Testis (tissue), 3 donors: ENCODE results near the gene MAPKBP1. TPM values are rescaled to one million over a fixed set of nuclear protein-coding genes. Genes with fewer than 3 reads are reported as not detected.

Experiments
- DNase-seq: peaks from one replicate; pipeline ENCODE4 v3.0.0-alpha.2; 2019
- H3K27ac ChIP-seq, 2 donors: fragments of 200-600 bp; sonication (generic); one replicate each; pipeline ENCODE4 v1.5.1; 2019
- H3K27me3 ChIP-seq: fragments of 200-600 bp; sonication (generic); one replicate; pipeline ENCODE4 v1.5.1; 2019
- H3K36me3 ChIP-seq: fragments of 200-600 bp; sonication (generic); one replicate; pipeline ENCODE4 v1.5.1; 2017; ENCODE audit warnings: low read depth; ENCODE audit errors: missing control alignments
- H3K4me1 ChIP-seq: fragments of 200-600 bp; sonication (generic); one replicate; pipeline ENCODE4 v1.5.1; 2019
- H3K4me3 ChIP-seq, 2 donors: fragments of 200-600 bp; sonication (generic); one replicate each; pipeline ENCODE4 v1.5.1; 2017 to 2019
- H3K9me3 ChIP-seq: fragments of 200-600 bp; sonication (generic); one replicate; pipeline ENCODE4 v1.5.1; 2017
- CTCF ChIP-seq, 3 experiments: fragments of 450-650 bp in 2 of 3; fragments of 200-600 bp in 1 of 3; sonication (generic) in 1 of 3; IDR thresholded peaks; one replicate each; pipeline ENCODE4 v1.5.1; 2016 to 2019; ENCODE audit warnings: antibody characterized with exemption in 3 of 3, mild to moderate bottlenecking in 2 of 3, moderate library complexity in 1 of 3
- POLR2A ChIP-seq: fragments of 450-650 bp; IDR thresholded peaks from one replicate; pipeline ENCODE4 v1.6.1; 2017; ENCODE audit warnings: antibody characterized with exemption, mild to moderate bottlenecking, moderate library complexity
- WGBS, 2 donors: methylation state at CpG; one replicate each; pipeline ENCODE4 v1.1.5; 2018; 5-methylcytosine and 5-hydroxymethylcytosine counted together
- intact Hi-C: fragments of 100-400 bp; cut with DNase I; formaldehyde crosslinking; loops from one replicate; pipeline ENCODE4 v1.15.1; 2023; ENCODE audit warnings: low total_unique reads
- polyA plus RNA-seq: library from polyadenylated mRNA; stranded (reverse); fragments of 350-450 nt; fragmentation: Illumina TruSeq; extraction: RNeasy Lipid Tissue Mini Kit (QIAGEN cat#74804); gene quantifications from one replicate; pipeline ENCODE4 v1.2.3, GENCODE V29; 2014; ENCODE audit warnings: low read depth, low replicate concordance; ENCODE audit not compliant: insufficient read depth
- total RNA-seq, 2 donors: library from RNA; depleted of rRNA; stranded (reverse); fragments of >200 nt; gene quantifications; one replicate each; pipeline ENCODE4 v1.2.3, GENCODE V29; 2016

The MAPKBP1 gene
- total and polyA plus RNA-seq, 3 donors from 2014 or later = 76.2 to 159 (median 156) TPM

GRCh38 chr15:41783296-41783695, 9.0 kb downstream of the MAPKBP1 start:
- peaks cover 64% of the 10 kb centered on the region for H3K4me1 ChIP-seq
- peak overlapping the region in 1 of 2 donors; percentile 65 for H3K27ac ChIP-seq
- H3K36me3 ChIP-seq = no peaks in the 10 kb centered on the region
- no peaks in the 10 kb centered on the region for H3K27me3 ChIP-seq
- TF ChIP-seq POLR2A = no peak
- no peak for TF ChIP-seq CTCF (IDR thresholded peaks at IDR 0.05)
- no peak overlapping the region for H3K4me3 ChIP-seq
- no peak for DNase-seq
- intact Hi-C loops = no loop called here
- WGBS, 2 donors = 64 to 65% methylated on average over 1 of the region's 1 CpG
- no peaks in the 10 kb centered on the region for H3K9me3 ChIP-seq

- no peak for DNase-seq
- Histone ChIP-seq H3K4me1 (peaks cover 68% of the 10 kb centered on the region), H3K36me3 (no peaks in the 10 kb centered on the region), H3K27me3 (no peaks in the 10 kb centered on the region), H3K4me3 (no peak overlapping the region), H3K27ac (peak overlapping the region in 1 of 2 donors; percentile 1), H3K9me3 (no peaks in the 10 kb centered on the region)
- intact Hi-C loops = no loop called here
- WGBS, 2 donors = 64 to 70% methylated on average over 3 of the region's 3 CpGs
- no peak for TF ChIP-seq POLR2A
- TF ChIP-seq CTCF (IDR thresholded peaks at IDR 0.05) = no peak
Measured at GRCh38 chr15:41788262-41788661, 14.0 kb downstream of the MAPKBP1 start.

- H3K27ac ChIP-seq = peak overlapping the region; percentile 1 to 9
- WGBS, 2 donors = 51% methylated on average over 4 of the region's 4 CpGs
- H3K4me1 ChIP-seq = peaks cover 60% of the 10 kb centered on the region
- H3K27me3 ChIP-seq = no peaks in the 10 kb centered on the region
- H3K36me3 ChIP-seq = no peaks in the 10 kb centered on the region
- intact Hi-C loops = no loop called here
- TF ChIP-seq CTCF (IDR thresholded peaks at IDR 0.05) (no peak), POLR2A (no peak)
- no peaks in the 10 kb centered on the region for H3K9me3 ChIP-seq
- no peak overlapping the region for H3K4me3 ChIP-seq
- peak; percentile 34 for DNase-seq
Measured at GRCh38 chr15:41789236-41789635, 15.0 kb downstream of the MAPKBP1 start.

GRCh38 chr15:41789662-41790061, 15.4 kb downstream of the MAPKBP1 start:
- intact Hi-C loops = no loop called here
- TF ChIP-seq CTCF (IDR thresholded peaks at IDR 0.05) (no peak), POLR2A (no peak)
- peak overlapping the region in 1 of 2 donors; percentile 9 for H3K27ac ChIP-seq

GRCh38 chr15:41790169-41790568, 15.9 kb downstream of the MAPKBP1 start:
- H3K27ac ChIP-seq = peak overlapping the region; percentile 9
- no peak overlapping the region for H3K4me3 ChIP-seq
- intact Hi-C loops = no loop called here
- peaks cover 59% of the 10 kb centered on the region for H3K4me1 ChIP-seq
- 48 to 59% methylated on average over 3 of the region's 3 CpGs for WGBS, 2 donors
- H3K36me3 ChIP-seq = no peaks in the 10 kb centered on the region
- H3K27me3 ChIP-seq = no peaks in the 10 kb centered on the region
- no peak for DNase-seq
- no peaks in the 10 kb centered on the region for H3K9me3 ChIP-seq
- TF ChIP-seq POLR2A (no peak), CTCF (IDR thresholded peaks at IDR 0.05) (no peak)

More at GRCh38 chr15:41789662-41790061, 15.4 kb downstream of the MAPKBP1 start:
- DNase-seq = no peak
- H3K27me3 ChIP-seq = no peaks in the 10 kb centered on the region
- no peaks in the 10 kb centered on the region for H3K36me3 ChIP-seq
- H3K4me3 ChIP-seq = no peak overlapping the region
- H3K9me3 ChIP-seq = no peaks in the 10 kb centered on the region
- H3K4me1 ChIP-seq = peaks cover 60% of the 10 kb centered on the region
